Heart left ventricle (tissue), 13 donors: Measurements from ENCODE around the gene C6orf132.

Experiments used
- POLR2A ChIP-seq, 2 donors: fragments of 450-650 bp; IDR thresholded peaks; one replicate each; pipeline ENCODE4 v1.6.1; 2017; ENCODE audit warnings: antibody characterized with exemption in 2 of 2, mild to moderate bottlenecking in 2 of 2, moderate library complexity in 2 of 2
- TF ChIP-seq, protein P1 (sequence below), 12 donors: fragments of 200-600 bp; sonication (generic) in 4 of 12; IDR thresholded peaks; one replicate each; pipeline versions ENCODE4 v1.5.0 to v1.8.0; 2018 to 2022; ENCODE audit warnings: antibody characterized with exemption in 12 of 12, mild to moderate bottlenecking in 5 of 12
- donor health status: ischemic (EF 13 %, LVEDD 7.1; RV severe dilation, severe dysfunction).
- donor health status: DM: no; HTN: yes; CAD: no.
- donor health status: DM: no; HTN: no; CAD: no.
- donor health status: ischemic (EF 25% LVEDD 6.9; RV normal size, moderate dysfunction).
- donor health status: ischemic (EF 25% LVEDD 5.7; RV mildly dilated, moderate dysfunction).
- donor health status: ischemic (EF 35%, LVEDD 5.7; RV mildly dilated, moderate dysfunction).
- donor health status: nonischemic (EF 11% LVEDD 7.7; RV severe dilation, severe dysfunction).
- donor health status: DM: yes; HTN: yes; CAD: no.
- donor health status: PGD.
- donor health status: ischemic (EF 29% LVEDD 5.4; RV normal size, mild dysfunction).
- donor health status: nonischemic (EF 23%, LVEDD 6.1; RV moderate dilation, normal function).

DNA sequence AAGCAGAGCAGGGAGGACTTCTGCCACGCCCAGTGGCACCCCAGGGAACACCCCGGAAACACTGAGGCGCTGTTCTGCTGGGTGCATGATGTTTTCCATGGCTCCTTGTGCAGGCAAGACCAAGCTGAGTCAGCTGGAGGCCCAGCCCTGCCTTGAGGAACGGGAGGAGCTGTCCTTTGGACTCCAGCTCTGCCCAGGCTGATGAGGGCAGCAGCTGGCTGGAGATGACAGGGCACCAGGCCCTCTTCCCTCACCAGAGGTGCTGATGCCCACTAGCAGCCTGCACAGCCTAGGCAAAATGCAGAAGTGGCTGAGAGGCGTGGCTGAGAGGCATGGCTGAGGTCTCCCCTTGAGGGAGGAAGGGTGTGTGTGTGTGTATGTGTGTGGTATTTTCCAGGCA, 2.4 kb downstream of the C6orf132 start:
- TF ChIP-seq, protein P1, sequence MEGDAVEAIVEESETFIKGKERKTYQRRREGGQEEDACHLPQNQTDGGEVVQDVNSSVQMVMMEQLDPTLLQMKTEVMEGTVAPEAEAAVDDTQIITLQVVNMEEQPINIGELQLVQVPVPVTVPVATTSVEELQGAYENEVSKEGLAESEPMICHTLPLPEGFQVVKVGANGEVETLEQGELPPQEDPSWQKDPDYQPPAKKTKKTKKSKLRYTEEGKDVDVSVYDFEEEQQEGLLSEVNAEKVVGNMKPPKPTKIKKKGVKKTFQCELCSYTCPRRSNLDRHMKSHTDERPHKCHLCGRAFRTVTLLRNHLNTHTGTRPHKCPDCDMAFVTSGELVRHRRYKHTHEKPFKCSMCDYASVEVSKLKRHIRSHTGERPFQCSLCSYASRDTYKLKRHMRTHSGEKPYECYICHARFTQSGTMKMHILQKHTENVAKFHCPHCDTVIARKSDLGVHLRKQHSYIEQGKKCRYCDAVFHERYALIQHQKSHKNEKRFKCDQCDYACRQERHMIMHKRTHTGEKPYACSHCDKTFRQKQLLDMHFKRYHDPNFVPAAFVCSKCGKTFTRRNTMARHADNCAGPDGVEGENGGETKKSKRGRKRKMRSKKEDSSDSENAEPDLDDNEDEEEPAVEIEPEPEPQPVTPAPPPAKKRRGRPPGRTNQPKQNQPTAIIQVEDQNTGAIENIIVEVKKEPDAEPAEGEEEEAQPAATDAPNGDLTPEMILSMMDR (IDR thresholded peaks at IDR 0.05): no peak
- no peak for TF ChIP-seq POLR2A (IDR thresholded peaks at IDR 0.05)
